ENCODE results near the gene ALDH3A1. TPM values are rescaled to one million over a fixed set of nuclear protein-coding genes. Genes with fewer than 3 reads are reported as not detected.

The ALDH3A1 gene
- total RNA-seq, 1 experiment from 2014 or later: 0.35 TPM

DNA sequence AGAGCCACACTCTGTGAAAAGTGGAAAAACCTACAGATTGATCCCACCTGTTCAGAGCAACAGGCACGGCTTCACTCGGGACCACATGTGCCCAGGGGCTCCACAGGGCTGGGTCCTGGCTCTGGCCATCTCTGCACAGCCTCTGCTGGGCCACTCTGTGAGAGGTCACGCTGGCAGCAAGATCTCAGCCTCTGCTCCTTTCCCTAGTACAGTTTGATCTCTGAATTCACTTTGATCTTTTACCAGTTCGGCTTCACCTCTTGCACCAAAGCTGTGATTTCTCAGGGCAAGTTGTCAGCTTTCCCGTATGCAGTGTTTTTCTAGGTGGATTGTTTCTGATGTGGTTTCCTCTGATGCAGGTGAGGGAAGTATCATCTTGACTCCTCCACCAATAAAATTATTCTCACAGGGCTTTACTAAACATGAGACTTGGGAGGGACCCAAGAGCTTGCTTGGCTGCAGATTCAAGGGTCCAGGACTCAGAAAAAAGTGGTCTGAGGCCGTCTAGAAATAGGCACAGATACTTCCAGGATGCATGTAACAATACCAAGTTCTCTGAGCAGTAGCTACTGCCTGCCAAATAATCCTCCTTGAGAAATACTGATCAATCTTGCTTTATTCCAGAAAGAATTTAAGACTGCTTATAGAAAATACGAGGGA lies 24.0 kb upstream of the ALDH3A1 start:
- no peaks in the 10 kb centered on the region for H3K27me3 Mint-ChIP-seq (ENCODE audit: low read depth)
- DNase-seq (ENCODE audit: low spot score) (no peak), ATAC-seq (no peak)
- ChIA-PET CTCF (interaction anchor here (1.3 to 2.4 kb wide), 5 partner anchors 9 to 409 kb away, joined by 3 to 15 read pairs (median 6); partner anchors contain the start of gene ALDH3A2), POLR2A (no interaction called here)
- H3K4me1 Mint-ChIP-seq: no peaks in the 10 kb centered on the region
- no peak overlapping the region for H3K27ac Mint-ChIP-seq
- no peaks in the 10 kb centered on the region for H3K36me3 Mint-ChIP-seq
- H3K4me3 Mint-ChIP-seq: no peak overlapping the region
- H3K9me3 Mint-ChIP-seq: no peaks in the 10 kb centered on the region
- no peak for TF ChIP-seq ZBTB21 (CRISPR knock-in tag; IDR thresholded peaks at IDR 0.05; ENCODE audit: borderline replicate concordance)
- TF ChIP-seq OVOL2 (CRISPR knock-in tag; IDR thresholded peaks at IDR 0.05; ENCODE audit: borderline replicate concordance): no peak
- TF ChIP-seq, protein P1, sequence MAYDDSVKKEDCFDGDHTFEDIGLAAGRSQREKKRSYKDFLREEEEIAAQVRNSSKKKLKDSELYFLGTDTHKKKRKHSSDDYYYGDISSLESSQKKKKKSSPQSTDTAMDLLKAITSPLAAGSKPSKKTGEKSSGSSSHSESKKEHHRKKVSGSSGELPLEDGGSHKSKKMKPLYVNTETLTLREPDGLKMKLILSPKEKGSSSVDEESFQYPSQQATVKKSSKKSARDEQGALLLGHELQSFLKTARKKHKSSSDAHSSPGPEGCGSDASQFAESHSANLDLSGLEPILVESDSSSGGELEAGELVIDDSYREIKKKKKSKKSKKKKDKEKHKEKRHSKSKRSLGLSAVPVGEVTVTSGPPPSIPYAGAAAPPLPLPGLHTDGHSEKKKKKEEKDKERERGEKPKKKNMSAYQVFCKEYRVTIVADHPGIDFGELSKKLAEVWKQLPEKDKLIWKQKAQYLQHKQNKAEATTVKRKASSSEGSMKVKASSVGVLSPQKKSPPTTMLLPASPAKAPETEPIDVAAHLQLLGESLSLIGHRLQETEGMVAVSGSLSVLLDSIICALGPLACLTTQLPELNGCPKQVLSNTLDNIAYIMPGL (CRISPR knock-in tag; IDR thresholded peaks at IDR 0.05): no peak
- no peak for TF ChIP-seq SOX15 (CRISPR knock-in tag; IDR thresholded peaks at IDR 0.05)
- no peak for TF ChIP-seq CBFB (CRISPR knock-in tag; IDR thresholded peaks at IDR 0.05; ENCODE audit: low read depth)
- no peak for TF ChIP-seq GRHL2 (CRISPR knock-in tag; IDR thresholded peaks at IDR 0.05; ENCODE audit: insufficient replicate concordance, severe bottlenecking)
- no peak for TF ChIP-seq HMGA2 (CRISPR knock-in tag; IDR thresholded peaks at IDR 0.05)
- no peak for TF ChIP-seq NR2C2 (CRISPR knock-in tag; IDR thresholded peaks at IDR 0.05)
- TF ChIP-seq TP53 (CRISPR knock-in tag; IDR thresholded peaks at IDR 0.05): no peak
- no peak for TF ChIP-seq TEAD1 (CRISPR knock-in tag; IDR thresholded peaks at IDR 0.05)
- TF ChIP-seq, protein P2, sequence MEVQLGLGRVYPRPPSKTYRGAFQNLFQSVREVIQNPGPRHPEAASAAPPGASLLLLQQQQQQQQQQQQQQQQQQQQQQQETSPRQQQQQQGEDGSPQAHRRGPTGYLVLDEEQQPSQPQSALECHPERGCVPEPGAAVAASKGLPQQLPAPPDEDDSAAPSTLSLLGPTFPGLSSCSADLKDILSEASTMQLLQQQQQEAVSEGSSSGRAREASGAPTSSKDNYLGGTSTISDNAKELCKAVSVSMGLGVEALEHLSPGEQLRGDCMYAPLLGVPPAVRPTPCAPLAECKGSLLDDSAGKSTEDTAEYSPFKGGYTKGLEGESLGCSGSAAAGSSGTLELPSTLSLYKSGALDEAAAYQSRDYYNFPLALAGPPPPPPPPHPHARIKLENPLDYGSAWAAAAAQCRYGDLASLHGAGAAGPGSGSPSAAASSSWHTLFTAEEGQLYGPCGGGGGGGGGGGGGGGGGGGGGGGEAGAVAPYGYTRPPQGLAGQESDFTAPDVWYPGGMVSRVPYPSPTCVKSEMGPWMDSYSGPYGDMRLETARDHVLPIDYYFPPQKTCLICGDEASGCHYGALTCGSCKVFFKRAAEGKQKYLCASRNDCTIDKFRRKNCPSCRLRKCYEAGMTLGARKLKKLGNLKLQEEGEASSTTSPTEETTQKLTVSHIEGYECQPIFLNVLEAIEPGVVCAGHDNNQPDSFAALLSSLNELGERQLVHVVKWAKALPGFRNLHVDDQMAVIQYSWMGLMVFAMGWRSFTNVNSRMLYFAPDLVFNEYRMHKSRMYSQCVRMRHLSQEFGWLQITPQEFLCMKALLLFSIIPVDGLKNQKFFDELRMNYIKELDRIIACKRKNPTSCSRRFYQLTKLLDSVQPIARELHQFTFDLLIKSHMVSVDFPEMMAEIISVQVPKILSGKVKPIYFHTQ (CRISPR knock-in tag; IDR thresholded peaks at IDR 0.05): no peak

DNA sequence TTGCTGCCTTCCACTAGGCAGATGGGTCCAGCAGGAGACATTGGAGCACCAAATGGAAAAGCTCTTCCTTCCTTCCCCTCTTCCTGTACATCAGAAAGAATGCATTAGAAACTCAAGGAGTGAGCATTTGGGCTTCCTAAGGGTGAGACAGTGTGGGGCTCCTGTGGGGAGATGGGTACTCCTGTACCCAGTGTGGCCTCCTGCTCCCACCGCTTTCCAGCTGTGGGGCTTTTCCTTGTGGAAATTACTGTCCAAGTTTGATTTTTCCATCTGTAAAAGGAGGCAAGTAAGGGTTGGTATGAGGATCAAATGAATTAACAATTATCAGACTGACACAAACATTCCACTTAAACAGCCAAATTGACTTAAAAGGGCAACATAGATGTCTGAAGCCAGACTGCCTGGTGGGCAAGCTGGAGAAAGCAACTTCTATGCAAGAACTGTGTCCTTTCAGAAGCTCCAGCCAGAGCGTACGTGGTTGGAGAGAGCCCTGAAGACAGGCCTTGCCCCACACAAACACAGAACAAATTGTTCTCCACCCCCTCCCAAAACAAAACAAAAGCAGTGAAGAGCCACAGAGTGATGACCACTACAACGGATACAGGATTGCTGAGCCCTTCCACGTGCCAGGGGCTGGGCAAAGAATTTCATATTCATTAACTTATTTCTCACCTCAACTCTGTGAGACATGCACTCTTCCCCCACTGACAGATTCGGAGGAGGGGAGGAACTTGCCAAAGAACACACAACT lies 23.1 kb upstream of the ALDH3A1 start:
- ATAC-seq: no peak
- Mint-ChIP-seq H3K27ac (no peak overlapping the region), H3K9me3 (no peaks in the 10 kb centered on the region), H3K4me3 (no peak overlapping the region), H3K27me3 (ENCODE audit: low read depth) (no peaks in the 10 kb centered on the region), H3K4me1 (no peaks in the 10 kb centered on the region), H3K36me3 (no peaks in the 10 kb centered on the region)
- TF ChIP-seq JUN (CRISPR knock-in tag; IDR thresholded peaks at IDR 0.05) (no peak), NR1H2 (CRISPR knock-in tag; IDR thresholded peaks at IDR 0.05) (no peak), FOXP1 (CRISPR knock-in tag; IDR thresholded peaks at IDR 0.05; ENCODE audit: borderline replicate concordance) (no peak), IRF2 (CRISPR knock-in tag; IDR thresholded peaks at IDR 0.05; ENCODE audit: borderline replicate concordance, low read depth) (no peak), ESRRA (CRISPR knock-in tag; IDR thresholded peaks at IDR 0.05; ENCODE audit: borderline replicate concordance) (no peak), RORB (CRISPR knock-in tag; IDR thresholded peaks at IDR 0.05) (no peak), FOXJ3 (CRISPR knock-in tag; IDR thresholded peaks at IDR 0.05; ENCODE audit: borderline replicate concordance) (no peak), NR3C1 (CRISPR knock-in tag; conservative IDR thresholded peaks at IDR 0.05; ENCODE audit: low read depth) (no peak)
- TF ChIP-seq, protein P3, sequence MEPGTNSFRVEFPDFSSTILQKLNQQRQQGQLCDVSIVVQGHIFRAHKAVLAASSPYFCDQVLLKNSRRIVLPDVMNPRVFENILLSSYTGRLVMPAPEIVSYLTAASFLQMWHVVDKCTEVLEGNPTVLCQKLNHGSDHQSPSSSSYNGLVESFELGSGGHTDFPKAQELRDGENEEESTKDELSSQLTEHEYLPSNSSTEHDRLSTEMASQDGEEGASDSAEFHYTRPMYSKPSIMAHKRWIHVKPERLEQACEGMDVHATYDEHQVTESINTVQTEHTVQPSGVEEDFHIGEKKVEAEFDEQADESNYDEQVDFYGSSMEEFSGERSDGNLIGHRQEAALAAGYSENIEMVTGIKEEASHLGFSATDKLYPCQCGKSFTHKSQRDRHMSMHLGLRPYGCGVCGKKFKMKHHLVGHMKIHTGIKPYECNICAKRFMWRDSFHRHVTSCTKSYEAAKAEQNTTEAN (CRISPR knock-in tag; IDR thresholded peaks at IDR 0.05): no peak
- no peak for DNase-seq (ENCODE audit: low spot score)
- POLR2A ChIA-PET: no interaction called here
- CTCF ChIA-PET: interaction anchor here (0.6 to 2.4 kb wide), 6 partner anchors 8 to 408 kb away, joined by 3 to 15 read pairs (median 6); partner anchors contain the start of gene ALDH3A2
